GM19099 (cell line): ENCODE results near the gene ID4.

Experiments used
- POLR2A ChIP-seq: IDR thresholded peaks from 3 replicates; pipeline ENCODE4 v1.6.1; 2011; ENCODE audit warnings: low read depth; ENCODE audit not compliant: insufficient read length; ENCODE audit errors: extremely low read depth

The ID4 gene

DNA sequence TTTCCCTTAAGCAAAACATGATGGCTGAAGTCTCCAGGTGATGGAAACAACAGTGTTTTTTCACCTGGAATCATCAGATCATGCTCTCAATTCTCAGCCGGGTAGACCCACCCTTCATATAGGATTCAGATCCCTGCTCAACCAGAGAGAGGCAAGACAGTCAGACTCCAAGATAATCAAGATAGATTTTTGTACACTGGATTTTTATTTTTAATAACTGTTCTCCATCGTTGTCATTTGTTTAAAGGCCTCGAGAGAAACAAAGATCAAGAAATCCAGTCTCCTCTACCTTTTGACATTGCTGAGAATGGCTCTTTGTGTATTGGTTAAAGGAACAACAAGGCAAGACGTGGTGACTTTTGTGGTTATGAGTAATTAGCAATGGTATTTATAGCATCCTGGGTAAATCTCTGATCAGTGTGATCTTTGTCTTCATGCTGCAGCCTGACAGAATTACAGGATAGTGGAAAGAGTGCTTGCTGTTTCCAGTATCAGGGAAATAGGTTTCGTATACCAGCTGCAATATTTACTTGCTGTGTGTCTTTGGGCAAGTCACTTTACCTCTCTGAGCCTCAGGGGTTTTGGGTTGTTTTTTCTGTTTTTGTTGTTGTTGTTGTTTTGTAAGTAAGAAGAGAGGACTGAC, 29.9 kb downstream of the ID4 start:
- TF ChIP-seq POLR2A: no peak

DNA sequence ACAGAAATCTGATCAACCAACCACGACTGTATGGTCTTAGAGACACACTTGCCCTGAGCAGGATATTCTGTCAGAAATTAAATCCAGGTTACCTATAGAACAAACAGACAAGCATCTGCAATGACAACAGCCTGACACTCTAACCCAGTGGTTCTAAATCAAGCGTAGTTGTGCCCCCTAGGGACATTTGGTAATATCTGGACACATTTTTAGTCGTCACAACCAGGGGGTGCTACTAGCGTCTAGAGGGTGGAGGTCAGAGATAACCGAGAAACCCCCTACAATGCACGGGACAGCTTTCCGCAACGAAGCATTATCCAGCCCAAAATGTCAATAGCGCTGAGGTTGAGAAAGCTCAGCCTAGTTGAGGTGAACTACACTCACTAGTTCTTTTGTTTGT, 32.3 kb downstream of the ID4 start:
- TF ChIP-seq POLR2A: no peak

DNA sequence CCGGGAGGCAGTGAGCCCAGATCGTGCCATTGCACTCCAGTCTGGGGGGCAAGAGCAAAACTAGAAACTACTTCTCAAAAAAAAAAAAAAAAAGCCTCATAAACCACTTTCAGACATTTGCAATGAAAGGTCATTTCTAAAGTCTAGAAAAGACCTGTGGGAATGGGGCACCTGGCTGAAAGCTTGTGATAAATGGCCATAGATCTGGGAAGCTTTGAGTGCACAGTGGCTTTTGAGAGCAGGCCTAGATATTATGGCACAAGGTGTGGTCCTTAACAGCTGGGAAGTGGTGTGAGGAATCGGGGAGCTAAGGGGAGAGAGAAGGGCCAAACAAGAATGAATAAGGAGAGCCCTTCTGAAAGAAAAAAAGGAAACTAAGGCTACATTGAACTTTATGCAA, 33.2 kb downstream of the ID4 start:
- TF ChIP-seq POLR2A: no peak

DNA sequence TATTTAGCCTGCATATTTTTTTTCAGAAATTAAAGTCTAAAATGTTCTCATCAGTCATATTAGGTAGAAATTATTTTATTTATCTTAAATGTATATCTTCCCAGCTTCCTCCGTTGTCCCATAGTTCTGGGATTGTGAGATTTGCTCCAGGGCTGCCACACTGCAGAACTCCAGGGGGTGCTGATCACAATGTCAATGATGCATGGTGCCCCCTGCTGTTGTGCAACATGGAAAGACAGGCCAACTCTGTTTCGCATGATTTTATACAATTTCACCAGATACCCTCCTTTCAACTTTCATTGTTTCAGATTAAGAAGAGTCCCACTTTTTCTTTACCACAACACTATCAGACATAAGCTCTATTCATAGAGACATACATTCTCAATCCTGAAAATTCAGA, 35.9 kb downstream of the ID4 start:
- TF ChIP-seq POLR2A: no peak

DNA sequence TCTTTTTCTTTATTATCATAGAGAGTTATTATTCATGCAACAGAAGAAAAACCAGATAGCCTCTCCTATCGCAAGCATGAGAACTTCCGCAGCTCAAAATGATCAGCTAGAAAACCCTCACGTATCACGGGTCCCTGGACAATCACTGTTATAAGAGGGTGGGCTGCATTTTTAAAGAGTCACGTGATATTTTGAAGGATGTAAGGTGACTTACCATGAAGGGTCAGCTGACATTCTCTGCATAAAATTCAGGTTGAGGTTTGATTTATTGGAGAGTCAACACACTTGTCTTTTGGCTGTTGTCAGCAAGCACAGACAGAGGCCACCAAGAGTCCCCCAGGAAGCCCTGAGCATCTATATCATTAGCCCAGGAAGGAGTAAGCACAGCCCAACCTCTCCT, 39.5 kb downstream of the ID4 start:
- no peak for TF ChIP-seq POLR2A

DNA sequence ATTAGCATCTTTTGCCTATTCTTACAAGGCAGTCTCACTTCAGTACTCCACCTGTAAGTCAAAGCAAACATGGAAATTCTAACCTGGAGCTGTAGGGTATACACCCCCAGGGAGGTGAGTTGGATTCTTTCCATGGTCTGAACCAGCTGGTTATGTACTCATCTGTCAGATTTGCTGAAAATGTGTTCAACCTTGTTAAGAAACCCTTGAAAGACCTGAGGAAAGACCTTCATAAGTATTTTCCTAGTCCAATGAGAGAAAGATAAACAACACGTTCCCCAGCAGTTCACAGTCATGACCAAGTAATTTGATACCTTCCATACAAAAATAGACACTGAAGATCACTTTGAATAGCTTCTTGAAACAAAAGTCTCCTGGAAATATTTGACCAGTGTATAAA, 42.5 kb downstream of the ID4 start:
- no peak for TF ChIP-seq POLR2A

DNA sequence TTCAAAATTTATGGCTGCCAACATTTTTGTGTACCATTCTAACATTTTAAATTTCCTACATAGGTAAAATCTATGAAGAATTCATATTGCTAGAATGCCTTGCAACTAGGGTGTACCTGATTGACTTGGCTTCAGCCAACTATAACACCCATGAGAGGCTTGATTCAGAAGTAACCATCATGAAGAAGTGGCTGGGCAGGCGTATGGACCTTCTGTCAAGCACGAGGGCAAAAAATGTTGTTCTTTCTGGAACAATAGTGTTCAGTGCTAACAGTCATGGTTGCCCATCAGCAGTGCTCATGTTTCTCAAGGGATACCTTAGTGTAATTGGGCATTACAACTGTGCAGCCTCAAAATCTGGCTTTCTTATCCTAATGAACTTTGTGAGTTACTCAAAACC, 42.9 kb downstream of the ID4 start:
- TF ChIP-seq POLR2A: no peak

DNA sequence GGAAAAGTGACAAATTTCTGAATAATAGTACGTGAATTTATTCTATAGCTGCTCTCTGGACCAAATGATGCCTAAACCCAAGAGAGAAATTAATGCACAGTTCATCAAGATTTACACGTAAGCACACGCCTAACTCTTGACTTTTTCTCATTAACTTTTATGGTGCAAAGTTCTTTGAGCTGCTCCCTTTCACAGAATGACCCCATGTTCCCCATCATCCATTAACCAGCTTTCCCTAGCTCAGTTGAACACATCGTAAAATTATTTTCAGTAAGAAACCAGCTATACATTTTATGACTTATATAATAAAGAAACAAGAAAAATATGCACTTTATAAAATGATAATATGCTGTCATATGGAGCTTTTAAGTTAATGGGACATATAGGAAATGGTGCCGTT, 54.3 kb downstream of the ID4 start:
- TF ChIP-seq POLR2A: no peak
